ENCODE measurements around the gene DYSF. TPM values are rescaled to one million over a fixed set of nuclear protein-coding genes. Genes with fewer than 3 reads are reported as not detected.

The DYSF gene
- total RNA-seq, 1 experiment from 2014 or later = 5.5 TPM

- no peak overlapping the region for H2BK12ac ChIP-seq (ENCODE audit: insufficient read length, low read depth, low read length)
- H3K4me2 ChIP-seq (ENCODE audit: insufficient read depth, insufficient read length, low read length) = no peak overlapping the region
- H3K79me1 ChIP-seq (ENCODE audit: insufficient read depth, low read depth, low read length, poor library complexity, severe bottlenecking) = no peaks in the 10 kb centered on the region
- H3K56ac ChIP-seq (ENCODE audit: insufficient read length, low read depth, low read length) = no peak overlapping the region
- H3K14ac ChIP-seq (ENCODE audit: insufficient read depth, low read length) = no peak overlapping the region
- Mint-ChIP-seq H3K4me1 (peaks cover 57 to 59% of the 10 kb centered on the region in 2 experiments), H3K27ac (no peak overlapping the region; a peak in 1 of 7 replicates), H3K36me3 (ENCODE audit: insufficient read depth in 1 of 3, low read depth in 3 of 3) (peaks cover 0 to 3% (median 3%) of the 10 kb centered on the region in 3 experiments; a peak in 3 of 7 replicates), H3K9me3 (no peaks in the 10 kb centered on the region; a peak in 1 of 5 replicates), H3K27me3 (ENCODE audit: low read depth) (peaks cover 24% of the 10 kb centered on the region), H3K4me3 (no peak overlapping the region)
- H2BK5ac ChIP-seq (ENCODE audit: insufficient read length, low read length) = no peak overlapping the region
- no peak overlapping the region for H4K5ac ChIP-seq (ENCODE audit: insufficient read length, low read depth, low read length)
- no peak overlapping the region for H4K91ac ChIP-seq (ENCODE audit: insufficient read length, low read depth, low read length)
- H3K18ac ChIP-seq (ENCODE audit: insufficient read length, low read depth, low read length) = no peak overlapping the region
- H2BK15ac ChIP-seq (ENCODE audit: low read depth, low read length) = no peak overlapping the region
- WGBS (ENCODE audit: extremely low coverage, insufficient read length, low lambda C conversion rate) = no CpG with 5 or more reads among the region's 24 CpGs
- DNase-seq = peak; percentile 58
- H2BK20ac ChIP-seq (ENCODE audit: low read depth, low read length, poor library complexity, severe bottlenecking) = no peak overlapping the region
- no peaks in the 10 kb centered on the region for H3K79me2 ChIP-seq (ENCODE audit: insufficient read depth, low read length)
- no peak overlapping the region for H2AK5ac ChIP-seq (ENCODE audit: insufficient read length, low read length)
- no peak overlapping the region for H3K27ac ChIP-seq (ENCODE audit: insufficient read length, low read depth, low read length)
- H3K4me1 ChIP-seq (ENCODE audit: insufficient read depth, low read length) = peaks cover 8% of the 10 kb centered on the region; the same call in 1 of the 2 replicates
- no peaks in the 10 kb centered on the region for H3K9me3 ChIP-seq (ENCODE audit: control insufficient read depth, low read depth, low read length)
- H2AFZ ChIP-seq (ENCODE audit: low read length) = no peak overlapping the region
- H3K23ac ChIP-seq (ENCODE audit: insufficient read length, low read depth, low read length) = no peak overlapping the region
- no peaks in the 10 kb centered on the region for H4K20me1 ChIP-seq (ENCODE audit: control insufficient read depth, insufficient read depth, insufficient read length)
- H3K9ac ChIP-seq (ENCODE audit: extremely low read depth, insufficient read length, low read length) = no peak overlapping the region
- no peaks in the 10 kb centered on the region for H3K27me3 ChIP-seq (ENCODE audit: insufficient read depth, low read length)
- peak; percentile 24; the same call in 1 of the 3 replicates for TF ChIP-seq CTCF (conservative IDR thresholded peaks at IDR 0.05)
- H3K23me2 ChIP-seq (ENCODE audit: insufficient read length, low read depth, low read length, poor library complexity, severe bottlenecking) = no peaks in the 10 kb centered on the region
- no peak overlapping the region for H4K8ac ChIP-seq (replicated peaks; ENCODE audit: insufficient read length, low read depth, low read length)
- no peak overlapping the region for H3K4ac ChIP-seq (ENCODE audit: low read depth, low read length)
- H2BK120ac ChIP-seq (ENCODE audit: low read depth, low read length, poor library complexity, severe bottlenecking) = no peak overlapping the region
- H3T11ph ChIP-seq (ENCODE audit: low read length) = no peak overlapping the region
Measured at GRCh38 chr2:71691747-71692441, 238.5 kb downstream of the DYSF start.

Measured in H9 (cell line).